Mesenchymal stem cell (in vitro differentiated cells and primary cell): Measurements from ENCODE around the gene GALNT12.

ENCODE experiments used
- DNase-seq: peaks from one replicate; pipeline ENCODE4 v3.0.0-alpha.2; 2013
- H2AFZ ChIP-seq: one replicate; pipeline ENCODE4 v1.6.1; 2013; ENCODE audit warnings: low read depth, mild to moderate bottlenecking, control low read depth, inconsistent platforms, low read length, moderate library complexity
- H2AK5ac ChIP-seq: 2 replicates; pipeline ENCODE4 v1.6.1; 2013; ENCODE audit warnings: low read length, moderate library complexity, mild to moderate bottlenecking, inconsistent platforms; ENCODE audit not compliant: severe bottlenecking
- H2BK120ac ChIP-seq: one replicate; pipeline ENCODE4 v1.6.1; 2013; ENCODE audit warnings: low read depth, mild to moderate bottlenecking, inconsistent platforms, low read length, moderate library complexity
- H2BK12ac ChIP-seq, 2 experiments: one replicate each; pipeline ENCODE4 v1.6.1; 2013; ENCODE audit warnings: inconsistent platforms in 2 of 2, low read length in 2 of 2, mild to moderate bottlenecking in 2 of 2, moderate library complexity in 2 of 2, control low read depth in 1 of 2
- H2BK15ac ChIP-seq: one replicate; pipeline ENCODE4 v1.6.1; 2013; ENCODE audit warnings: mild to moderate bottlenecking, low read depth, inconsistent platforms; ENCODE audit not compliant: poor library complexity, severe bottlenecking
- H2BK5ac ChIP-seq: 2 replicates; pipeline ENCODE4 v1.6.1; 2013; ENCODE audit warnings: low read depth, mild to moderate bottlenecking, low read length, control low read depth, inconsistent platforms; ENCODE audit not compliant: poor library complexity, severe bottlenecking
- H3K14ac ChIP-seq, 2 experiments: one replicate each; pipeline ENCODE4 v1.6.1; 2013; ENCODE audit warnings: inconsistent platforms in 2 of 2, low read length in 2 of 2, control low read depth in 1 of 2, mild to moderate bottlenecking in 1 of 2, moderate library complexity in 1 of 2
- H3K18ac ChIP-seq, 2 experiments: one replicate each; pipeline ENCODE4 v1.6.1; 2013; ENCODE audit warnings: inconsistent platforms in 2 of 2, low read length in 2 of 2, control low read depth in 1 of 2, low read depth in 1 of 2, mild to moderate bottlenecking in 1 of 2
- H3K23ac ChIP-seq, 2 experiments: one replicate each; pipeline ENCODE4 v1.6.1; 2013; ENCODE audit warnings: inconsistent platforms in 2 of 2, low read length in 2 of 2, mild to moderate bottlenecking in 2 of 2, moderate library complexity in 2 of 2, control low read depth in 1 of 2
- H3K27ac ChIP-seq: 2 replicates; pipeline ENCODE4 v1.5.1; 2013; ENCODE audit warnings: mild to moderate bottlenecking, moderate library complexity, low read length, control low read depth, inconsistent platforms; ENCODE audit not compliant: poor library complexity, severe bottlenecking
- H3K27me3 ChIP-seq, 2 experiments: 2 replicates each; pipeline versions ENCODE4 v1.6.1 to v1.7.0; 2013; ENCODE audit warnings: low read length in 2 of 2, mild to moderate bottlenecking in 2 of 2, moderate library complexity in 2 of 2, control low read depth in 1 of 2, inconsistent platforms in 1 of 2; ENCODE audit not compliant: control insufficient read depth in 1 of 2, insufficient read depth in 1 of 2
- H3K36me3 ChIP-seq, 2 experiments: 2 replicates each; pipeline versions ENCODE4 v1.6.1 to v1.7.0; 2013; ENCODE audit warnings: low read length in 2 of 2, control low read depth in 1 of 2, inconsistent platforms in 1 of 2, low read depth in 1 of 2, mild to moderate bottlenecking in 1 of 2; ENCODE audit not compliant: insufficient read depth in 2 of 2, control insufficient read depth in 1 of 2
- H3K4ac ChIP-seq, 2 experiments: one replicate each; pipeline ENCODE4 v1.6.1; 2013; ENCODE audit warnings: inconsistent platforms in 2 of 2, low read length in 2 of 2, mild to moderate bottlenecking in 2 of 2, moderate library complexity in 2 of 2, control low read depth in 1 of 2, low read depth in 1 of 2
- H3K4me1 ChIP-seq: 2 replicates; pipeline ENCODE4 v1.6.1; 2013; ENCODE audit warnings: low read depth, low read length, control low read depth; ENCODE audit not compliant: control insufficient read depth, insufficient read depth
- H3K4me2 ChIP-seq: 2 replicates; pipeline ENCODE4 v1.6.1; 2013; ENCODE audit warnings: low read length, mild to moderate bottlenecking, inconsistent platforms; ENCODE audit not compliant: poor library complexity, severe bottlenecking
- H3K4me3 ChIP-seq, 2 experiments: 2 replicates each; pipeline versions ENCODE4 v1.5.1 to v1.7.0; 2013; ENCODE audit warnings: low read length in 2 of 2, mild to moderate bottlenecking in 2 of 2, control low read depth in 1 of 2, low read depth in 1 of 2; ENCODE audit not compliant: insufficient read depth in 1 of 2
- H3K79me1 ChIP-seq: replicated peaks from 2 replicates; pipeline ENCODE4 v1.6.1; 2013; ENCODE audit warnings: mild to moderate bottlenecking, control low read depth, low read length, inconsistent platforms; ENCODE audit not compliant: poor library complexity, severe bottlenecking
- H3K9ac ChIP-seq: 2 replicates; pipeline ENCODE4 v1.7.0; 2013; ENCODE audit warnings: mild to moderate bottlenecking, low read length, moderate library complexity
- H3K9me3 ChIP-seq: 2 replicates; pipeline ENCODE4 v1.7.0; 2013; ENCODE audit warnings: mild to moderate bottlenecking, low read length; ENCODE audit not compliant: control insufficient read depth
- H4K8ac ChIP-seq: one replicate; pipeline ENCODE4 v1.6.1; 2013; ENCODE audit warnings: inconsistent platforms, mild to moderate bottlenecking, low read length, moderate library complexity
- H4K91ac ChIP-seq: one replicate; pipeline ENCODE4 v1.6.1; 2013; ENCODE audit warnings: mild to moderate bottlenecking, low read length, inconsistent platforms
- WGBS: methylation state at CpG from one replicate; pipeline ENCODE4 v1.1.7; 2013; ENCODE audit warnings: mixed read lengths; 5-methylcytosine and 5-hydroxymethylcytosine counted together

Gene GALNT12

GRCh38 chr9:98881356-98881755, 73.9 kb downstream of the GALNT12 start:
- H3K4me3 ChIP-seq, result no peak overlapping the region
- DNase-seq, result no peak
- H2BK12ac ChIP-seq, result no peak overlapping the region
- H3K4me1 ChIP-seq, result no peaks in the 10 kb centered on the region
- no peaks in the 10 kb centered on the region for H3K9me3 ChIP-seq
- no peaks in the 10 kb centered on the region for H3K36me3 ChIP-seq
- H3K9ac ChIP-seq, result no peak overlapping the region
- no peak overlapping the region for H3K4me2 ChIP-seq
- no peak overlapping the region for H3K14ac ChIP-seq
- 92% methylated on average over 3 of the region's 3 CpGs for WGBS
- no peak overlapping the region for H2AK5ac ChIP-seq
- H2BK120ac ChIP-seq, result no peak overlapping the region
- H3K4ac ChIP-seq, result no peak overlapping the region
- H2AFZ ChIP-seq, result no peak overlapping the region
- H3K23ac ChIP-seq, result no peak overlapping the region
- H4K91ac ChIP-seq, result no peak overlapping the region
- no peaks in the 10 kb centered on the region for H3K79me1 ChIP-seq
- peaks cover 12 to 52% of the 10 kb centered on the region in 2 experiments for H3K27me3 ChIP-seq
- no peak overlapping the region for H4K8ac ChIP-seq
- no peak overlapping the region for H3K27ac ChIP-seq
- H2BK15ac ChIP-seq, result no peak overlapping the region
- H2BK5ac ChIP-seq, result no peak overlapping the region
- H3K18ac ChIP-seq, result no peak overlapping the region

- no peak overlapping the region for H2AFZ ChIP-seq
- no peaks in the 10 kb centered on the region for H3K79me1 ChIP-seq
- H3K18ac ChIP-seq, result no peak overlapping the region
- H2AK5ac ChIP-seq, result no peak overlapping the region
- H2BK12ac ChIP-seq, result no peak overlapping the region
- WGBS, result 89% methylated on average over 8 of the region's 8 CpGs
- no peak overlapping the region for H3K4me3 ChIP-seq
- no peak overlapping the region for H2BK5ac ChIP-seq
- H4K91ac ChIP-seq, result no peak overlapping the region
- no peak overlapping the region for H2BK15ac ChIP-seq
- H4K8ac ChIP-seq, result no peak overlapping the region
- H3K9me3 ChIP-seq, result no peaks in the 10 kb centered on the region
- H3K4me2 ChIP-seq, result no peak overlapping the region
- H3K4me1 ChIP-seq, result no peaks in the 10 kb centered on the region
- H3K23ac ChIP-seq, result no peak overlapping the region
- no peak overlapping the region for H3K9ac ChIP-seq
- H3K36me3 ChIP-seq, result no peaks in the 10 kb centered on the region
- no peak overlapping the region for H3K14ac ChIP-seq
- no peak for DNase-seq
- H3K4ac ChIP-seq, result no peak overlapping the region
- H2BK120ac ChIP-seq, result no peak overlapping the region
- no peak overlapping the region for H3K27ac ChIP-seq
- peaks cover 9 to 50% of the 10 kb centered on the region in 2 experiments for H3K27me3 ChIP-seq
Measured at GRCh38 chr9:98881836-98882568, 74.5 kb downstream of the GALNT12 start.

GRCh38 chr9:98882569-98882923, 75.1 kb downstream of the GALNT12 start:
- no peak overlapping the region for H2BK5ac ChIP-seq
- no peak overlapping the region for H3K14ac ChIP-seq
- H3K18ac ChIP-seq, result no peak overlapping the region
- no peak overlapping the region for H2AK5ac ChIP-seq
- 43% methylated on average over 1 of the region's 2 CpGs for WGBS
- no peak overlapping the region for H2BK15ac ChIP-seq
- no peak overlapping the region for H4K8ac ChIP-seq
- H3K36me3 ChIP-seq, result no peaks in the 10 kb centered on the region
- no peaks in the 10 kb centered on the region for H3K79me1 ChIP-seq
- no peak overlapping the region for H3K9ac ChIP-seq
- H3K4ac ChIP-seq, result no peak overlapping the region
- H3K4me3 ChIP-seq, result no peak overlapping the region
- H2BK120ac ChIP-seq, result no peak overlapping the region
- no peak overlapping the region for H2AFZ ChIP-seq
- H3K23ac ChIP-seq, result no peak overlapping the region
- peaks cover 4 to 46% of the 10 kb centered on the region in 2 experiments for H3K27me3 ChIP-seq
- H2BK12ac ChIP-seq, result no peak overlapping the region
- no peak for DNase-seq
- H3K4me1 ChIP-seq, result no peaks in the 10 kb centered on the region
- H4K91ac ChIP-seq, result no peak overlapping the region
- no peak overlapping the region for H3K27ac ChIP-seq
- no peaks in the 10 kb centered on the region for H3K9me3 ChIP-seq
- no peak overlapping the region for H3K4me2 ChIP-seq

- 90% methylated on average over 1 of the region's 1 CpG for WGBS
- no peaks in the 10 kb centered on the region for H3K36me3 ChIP-seq
- no peak overlapping the region for H4K8ac ChIP-seq
- no peak overlapping the region for H2BK12ac ChIP-seq
- no peak overlapping the region for H3K23ac ChIP-seq
- peaks cover 0 to 42% of the 10 kb centered on the region in 2 experiments for H3K27me3 ChIP-seq
- H3K18ac ChIP-seq, result no peak overlapping the region
- no peak overlapping the region for H3K9ac ChIP-seq
- H3K4ac ChIP-seq, result no peak overlapping the region
- no peak overlapping the region for H3K14ac ChIP-seq
- no peak overlapping the region for H3K27ac ChIP-seq
- no peak overlapping the region for H2AFZ ChIP-seq
- no peak overlapping the region for H3K4me2 ChIP-seq
- no peak overlapping the region for H3K4me3 ChIP-seq
- no peak overlapping the region for H2AK5ac ChIP-seq
- no peak for DNase-seq
- H2BK5ac ChIP-seq, result no peak overlapping the region
- H2BK120ac ChIP-seq, result no peak overlapping the region
- no peaks in the 10 kb centered on the region for H3K9me3 ChIP-seq
- H3K4me1 ChIP-seq, result no peaks in the 10 kb centered on the region
- peak overlapping the region; percentile 12 for H2BK15ac ChIP-seq
- H4K91ac ChIP-seq, result no peak overlapping the region
- no peaks in the 10 kb centered on the region for H3K79me1 ChIP-seq
Measured at GRCh38 chr9:98883276-98883675, 75.8 kb downstream of the GALNT12 start.
